ENCODE data around the gene FMNL2. TPM values are rescaled to one million over a fixed set of nuclear protein-coding genes. Genes with fewer than 3 reads are reported as not detected.

Gene FMNL2
- total and polyA plus RNA-seq, 2 of the 4 experiments (the other 2 are of a cell fraction): 10.9 to 11.4 TPM

- no peaks in the 10 kb centered on the region; the same call in 1 of the 2 replicates for H3K9me1 ChIP-seq (ENCODE audit: insufficient read depth, low read length)
- no TSS peak for BruUV-seq (replicated peaks)
- dilution Hi-C loops (cut with HindIII; ENCODE audit: low sequenced_read_pairs, unreplicated experiment): no loop called here
Measured at GRCh38 chr2:152450176-152450575, 115.2 kb downstream of the FMNL2 start.

More at GRCh38 chr2:152450176-152450575, 115.2 kb downstream of the FMNL2 start:
- H2AK9ac ChIP-seq (replicated peaks; ENCODE audit: low read depth, low read length, poor library complexity): no peak overlapping the region
- H3K36me3 ChIP-seq (ENCODE audit: control insufficient read depth, insufficient read depth, low read length): no peaks in the 10 kb centered on the region
- intact Hi-C loops (cut with micrococcal nuclease) (no loop called here), in situ Hi-C loops (cut with MboI; ENCODE audit: low sequenced_read_pairs) (no loop called here)
- no peak overlapping the region for H3K56ac ChIP-seq (ENCODE audit: extremely low read depth, insufficient read depth, low read length)
- H3K23ac ChIP-seq (ENCODE audit: low read depth, low read length): no peak overlapping the region
- H3K4me2 ChIP-seq (ENCODE audit: low read depth, low read length): no peak overlapping the region
- no peak overlapping the region for H2BK20ac ChIP-seq (ENCODE audit: low read depth, low read length)
- no peak overlapping the region for H3K4ac ChIP-seq (ENCODE audit: low read depth, low read length)
- ChIA-PET POLR2A (ENCODE audit: unreplicated experiment) (no interaction called here), CTCF (no interaction called here)
- no peak overlapping the region for H3K9ac ChIP-seq (ENCODE audit: low read depth, low read length)
- no peak overlapping the region for H4K8ac ChIP-seq (ENCODE audit: low read depth in 2 of 2, low read length in 2 of 2)
- no peak overlapping the region for H3K18ac ChIP-seq (ENCODE audit: low read depth, low read length)
- H2AK5ac ChIP-seq (ENCODE audit: low read depth, low read length): no peak overlapping the region
- no peak overlapping the region for H2BK120ac ChIP-seq (ENCODE audit: low read depth, low read length)
- H3K4me1 ChIP-seq (ENCODE audit: control insufficient read depth, insufficient read depth, low read length): 0 out of 2 replicates have a peak, but pooled peaks cover 2% of the 10 kb centered on the region
- no peak overlapping the region for H3K27ac ChIP-seq (ENCODE audit: insufficient read depth, low read length)
- H4K5ac ChIP-seq (ENCODE audit: low read depth, low read length): no peak overlapping the region
- H3K27me3 ChIP-seq (ENCODE audit: control insufficient read depth, insufficient read depth, low read length): no peaks in the 10 kb centered on the region
- no peak for ATAC-seq (ENCODE audit: low read depth)
- no peak for DNase-seq
- no peak overlapping the region for H3K14ac ChIP-seq (replicated peaks; ENCODE audit: low read depth, low read length)
- no peak overlapping the region for H4K91ac ChIP-seq (ENCODE audit: insufficient read depth, low read depth, low read length)
- WGBS, 2 experiments (ENCODE audit: extremely low coverage in 2 of 2, insufficient read length in 1 of 2): no CpG with 5 or more reads among the region's 4 CpGs
- no peak for TF ChIP-seq RAD21 (IDR thresholded peaks at IDR 0.05; ENCODE audit: low read length)
- H3K4me3 ChIP-seq (ENCODE audit: insufficient read depth, low read depth, low read length): no peak overlapping the region
- no peak overlapping the region for H2BK5ac ChIP-seq (ENCODE audit: low read depth, low read length, poor library complexity, severe bottlenecking)
- peaks cover 9% of the 10 kb centered on the region; the same call in 1 of the 2 replicates for H4K20me1 ChIP-seq (ENCODE audit: insufficient read depth, low read length)
- H3K9me3 ChIP-seq (ENCODE audit: control insufficient read depth, insufficient read depth, low read length): no peaks in the 10 kb centered on the region
- peaks cover 15 to 21% of the 10 kb centered on the region in 2 experiments; a peak in 3 of 4 replicates for H3K79me1 ChIP-seq (ENCODE audit: low read depth in 1 of 2, low read length in 2 of 2)
- H2BK15ac ChIP-seq (ENCODE audit: low read depth, low read length): no peak overlapping the region
- H2AFZ ChIP-seq (replicated peaks; ENCODE audit: low read length, poor library complexity): no peak overlapping the region

Measured in IMR-90 (cell line).